NB4 (cell line): ENCODE data around the gene COX10.
"Not testable (repeated sequence)": the region's sequence is repeated elsewhere in the genome, so short reads cannot be mapped to it uniquely, and the experiment has no call there.

Experiments
- CTCF ChIP-seq: IDR thresholded peaks from one replicate; pipeline ENCODE4 v1.5.1; 2012; ENCODE audit warnings: low read depth, low read length
- MAX ChIP-seq: IDR thresholded peaks from 2 replicates; pipeline ENCODE4 v1.6.1; 2011; ENCODE audit warnings: low read depth, low read length
- POLR2A ChIP-seq: IDR thresholded peaks from 2 replicates; pipeline ENCODE4 v1.6.1; 2011; ENCODE audit warnings: mild to moderate bottlenecking; ENCODE audit not compliant: insufficient read length; ENCODE audit errors: extremely low read depth

- not testable (repeated sequence) for TF ChIP-seq MAX, POLR2A, CTCF
These were observed 166.7 kb downstream of the COX10 start for GRCh38 chr17:14236032-14236431.
